Duodenal mucosa (tissue), 2 donors: Measurements from ENCODE around the gene TFR2.

Experiments used
- H3K27ac ChIP-seq: one replicate; pipeline ENCODE4 v1.7.0; 2013; ENCODE audit warnings: low read depth, low read length
- H3K27me3 ChIP-seq, 2 donors: one replicate each; pipeline ENCODE4 v1.7.0; 2013; ENCODE audit warnings: low read length in 2 of 2, control low read depth in 1 of 2; ENCODE audit not compliant: insufficient read depth in 2 of 2, control insufficient read depth in 1 of 2
- H3K36me3 ChIP-seq, 2 donors: one replicate each; pipeline ENCODE4 v1.7.0; 2013; ENCODE audit warnings: low read length in 2 of 2, control low read depth in 1 of 2; ENCODE audit not compliant: insufficient read depth in 2 of 2, control insufficient read depth in 1 of 2
- H3K4me1 ChIP-seq, 2 donors: one replicate each; pipeline ENCODE4 v1.7.0; 2013; ENCODE audit warnings: low read length in 2 of 2, control low read depth in 1 of 2; ENCODE audit not compliant: insufficient read depth in 2 of 2, control insufficient read depth in 1 of 2
- H3K4me3 ChIP-seq, 2 donors: one replicate each; pipeline ENCODE4 v1.7.0; 2013; ENCODE audit warnings: low read length in 2 of 2, low read depth in 1 of 2
- H3K9ac ChIP-seq, 2 donors: one replicate each; pipeline ENCODE4 v1.7.0; 2013; ENCODE audit warnings: low read length in 2 of 2, low read depth in 1 of 2
- H3K9me3 ChIP-seq, 2 donors: one replicate each; pipeline ENCODE4 v1.7.0; 2013; ENCODE audit warnings: low read length in 2 of 2, control low read depth in 1 of 2; ENCODE audit not compliant: control insufficient read depth in 1 of 2

Gene TFR2

GRCh38 chr7:100570954-100571828 lies 70.2 kb downstream of the TFR2 start:
- H3K27ac ChIP-seq = no peak overlapping the region
- H3K9me3 ChIP-seq = no peaks in the 10 kb centered on the region
- no peak overlapping the region for H3K4me3 ChIP-seq
- no peak overlapping the region for H3K9ac ChIP-seq
- peaks cover 1 to 16% of the 10 kb centered on the region in 2 donors for H3K36me3 ChIP-seq
- peaks cover 33 to 37% of the 10 kb centered on the region in 2 donors for H3K4me1 ChIP-seq
- no peaks in the 10 kb centered on the region for H3K27me3 ChIP-seq
